ENCODE data around the gene PANK4.

Gene PANK4

DNA sequence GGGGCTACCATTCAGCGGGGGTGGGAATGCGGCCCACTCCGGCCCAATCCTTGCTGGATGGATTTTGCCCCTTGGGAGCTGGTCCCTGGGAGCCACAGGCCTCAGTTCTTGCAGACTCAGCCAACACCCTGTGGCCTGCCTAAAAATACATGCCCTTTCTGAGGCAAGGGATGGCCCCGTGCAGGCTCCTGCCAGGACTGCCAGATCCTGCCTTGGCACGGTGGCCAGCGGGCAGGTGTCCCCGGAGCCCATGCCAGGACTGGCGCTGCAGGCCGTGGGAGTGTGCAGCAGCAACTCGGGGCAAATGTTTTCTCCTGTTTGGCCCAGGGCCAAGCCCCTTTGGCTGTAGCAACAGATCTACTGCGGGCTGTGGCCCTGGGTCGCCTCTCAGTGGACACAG, 1.6 kb upstream of the PANK4 start:
- no peak for DNase-seq

DNA sequence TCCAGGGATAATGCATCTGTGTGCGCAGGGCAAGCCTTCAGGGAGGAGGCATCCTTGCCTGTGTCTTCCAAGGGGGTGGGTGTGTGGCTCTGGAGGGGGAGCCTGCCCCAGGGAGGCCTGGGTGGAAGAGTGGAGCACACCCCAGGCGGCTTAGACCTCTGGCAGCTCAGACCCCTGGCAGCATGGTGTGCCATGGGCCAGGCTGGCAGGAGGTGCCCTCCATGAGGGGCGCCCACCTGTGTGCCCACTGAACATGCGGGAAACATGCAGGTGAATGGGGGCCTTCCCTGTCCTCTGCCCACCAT, 1.1 kb upstream of the PANK4 start:
- no peak for DNase-seq

GRCh38 chr1:2526824-2527555, 594 bp upstream of the PANK4 start:
- peak; percentile 59 for DNase-seq

- no peak for DNase-seq
These were observed 850 bp downstream of the PANK4 start for GRCh38 chr1:2525572-2525919.

GRCh38 chr1:2523891-2524609, 2.3 kb downstream of the PANK4 start:
- DNase-seq, result no peak

GRCh38 chr1:2523191-2523890, 3.1 kb downstream of the PANK4 start:
- no peak for DNase-seq

DNA sequence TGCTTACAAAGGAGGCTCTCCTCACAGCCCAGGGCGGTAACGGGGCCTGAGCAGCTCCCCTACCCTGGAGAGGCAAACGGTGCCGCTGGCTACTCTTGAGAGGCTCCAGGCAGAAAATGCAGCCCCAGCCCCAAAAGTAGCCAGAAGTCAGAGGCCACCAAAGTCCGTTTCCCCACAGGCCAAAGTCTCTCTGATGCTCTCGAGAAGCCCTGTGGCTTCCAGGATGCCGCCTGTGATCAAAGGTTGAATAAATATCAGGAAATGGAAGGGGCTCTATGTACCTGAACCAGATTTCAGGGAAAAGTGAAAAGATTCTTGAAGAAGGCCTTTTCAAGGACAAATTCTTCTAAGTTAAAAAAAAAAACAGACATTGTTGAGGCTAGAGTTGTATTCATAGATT, 4.2 kb downstream of the PANK4 start:
- no peak for DNase-seq

DNA sequence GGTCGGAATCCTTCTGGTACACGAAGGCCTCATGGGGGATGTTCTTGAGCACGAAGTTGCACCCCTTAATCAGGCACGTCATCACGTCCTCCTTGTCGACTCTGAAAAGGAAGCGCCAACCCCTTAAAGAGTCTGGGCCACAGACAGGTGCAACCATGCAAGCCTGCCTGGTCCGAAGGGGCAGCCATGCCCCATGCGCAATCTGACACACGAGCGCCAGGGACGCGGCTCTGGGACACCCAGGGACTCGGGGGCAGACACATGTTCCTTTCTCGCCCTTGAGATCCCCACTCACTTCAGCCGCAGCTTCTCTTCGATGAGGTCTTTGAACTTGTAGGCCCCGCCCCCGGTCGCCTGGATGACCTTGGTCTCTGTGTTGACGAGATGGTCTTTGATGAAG, 5.6 kb downstream of the PANK4 start:
- no peak for DNase-seq

- DNase-seq, result no peak
These were observed 6.2 kb downstream of the PANK4 start for GRCh38 chr1:2520206-2520605.

GRCh38 chr1:2519729-2520128, 6.7 kb downstream of the PANK4 start:
- DNase-seq, result no peak

GRCh38 chr1:2519029-2519685, 7.2 kb downstream of the PANK4 start:
- DNase-seq, result no peak

DNA sequence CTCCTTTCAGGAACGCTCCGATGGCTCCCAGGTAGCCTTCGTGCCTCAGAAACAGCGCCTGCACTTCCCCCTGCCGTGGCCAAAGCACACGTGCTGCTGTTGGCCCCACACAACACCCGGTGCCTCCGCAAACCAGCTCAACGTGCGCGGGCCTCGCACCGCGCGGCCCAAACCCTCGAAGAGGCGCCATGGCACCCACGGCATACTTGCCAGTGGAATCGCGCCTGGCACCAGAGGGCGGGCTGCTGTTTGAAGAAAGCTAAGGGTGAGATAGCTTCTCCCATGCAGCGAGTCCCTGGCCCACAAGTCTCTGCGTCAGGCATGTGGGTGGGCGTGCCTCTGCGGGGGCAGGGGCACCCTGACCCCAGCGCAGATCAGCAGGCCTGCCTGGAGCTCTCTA, 7.9 kb downstream of the PANK4 start:
- no peak for DNase-seq

DNA sequence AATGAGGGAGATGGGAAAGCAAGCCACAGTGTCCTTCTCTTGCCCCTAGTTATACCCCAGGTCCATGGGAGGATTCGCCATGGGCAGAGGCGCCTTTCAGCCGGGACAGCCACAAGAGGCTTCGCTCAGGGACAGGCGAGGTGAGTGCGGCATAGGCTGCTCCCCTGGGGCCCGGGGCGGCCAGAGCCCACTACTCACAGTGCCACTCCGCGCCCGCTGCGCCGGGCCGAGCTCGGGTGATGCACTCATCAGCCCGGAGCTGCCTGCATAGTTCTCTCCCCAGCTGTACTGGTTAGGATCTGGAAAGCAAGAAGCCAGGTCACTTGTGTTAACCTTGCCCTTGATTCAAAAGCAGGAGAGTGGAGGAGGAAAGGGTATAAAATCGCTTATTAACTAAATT, 8.4 kb downstream of the PANK4 start:
- DNase-seq, result no peak

- DNase-seq, result no peak
These were observed 9.4 kb downstream of the PANK4 start for GRCh38 chr1:2516946-2517345.

GRCh38 chr1:2516124-2516523, 10.3 kb downstream of the PANK4 start:
- no peak for DNase-seq

- no peak for DNase-seq
These were observed 10.7 kb downstream of the PANK4 start for GRCh38 chr1:2515763-2516080.

DNA sequence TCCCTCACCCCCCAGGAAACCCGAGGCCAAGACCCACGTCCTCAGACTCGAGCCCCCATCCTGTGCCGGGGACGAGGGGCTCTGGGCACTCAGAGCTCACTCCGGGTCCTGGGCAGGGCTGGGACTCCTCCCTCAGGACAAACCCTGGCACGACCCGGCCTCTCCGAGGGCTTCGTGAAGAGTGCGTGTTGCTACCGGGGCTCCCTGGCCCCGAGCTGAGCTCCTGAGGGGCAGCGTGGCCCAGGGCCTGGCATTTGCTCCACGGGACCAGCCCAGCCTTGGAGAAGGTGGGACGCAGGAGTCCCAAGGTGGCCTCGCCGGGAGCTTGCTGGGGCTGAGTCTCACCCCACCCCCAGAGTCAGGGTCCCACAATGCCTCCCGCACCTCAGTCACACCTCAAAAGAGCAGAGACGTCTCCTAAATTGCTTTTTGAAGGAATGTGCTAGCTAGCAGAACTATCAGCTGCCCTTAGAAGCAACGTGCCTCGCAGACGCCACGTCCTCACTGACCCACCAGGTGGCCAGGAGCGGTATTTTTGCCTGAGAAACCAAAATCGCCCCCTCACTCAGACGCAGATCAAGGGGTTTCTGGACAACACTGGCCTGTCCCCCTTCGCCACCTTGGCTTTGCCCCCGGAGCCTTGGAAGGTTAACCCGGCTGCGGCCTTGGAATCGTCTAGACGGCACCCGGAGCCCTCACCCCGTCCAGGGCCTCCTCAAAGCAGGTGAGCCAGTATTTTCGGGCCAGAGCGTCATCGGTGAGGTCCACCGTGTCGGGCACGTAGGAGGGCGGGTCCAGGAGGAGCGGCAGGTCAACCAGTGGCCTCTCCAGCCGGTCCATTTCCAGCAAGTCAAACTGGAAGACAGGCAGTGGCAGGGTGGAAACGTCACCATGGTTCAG, 11.3 kb downstream of the PANK4 start:
- DNase-seq, result no peak

DNA sequence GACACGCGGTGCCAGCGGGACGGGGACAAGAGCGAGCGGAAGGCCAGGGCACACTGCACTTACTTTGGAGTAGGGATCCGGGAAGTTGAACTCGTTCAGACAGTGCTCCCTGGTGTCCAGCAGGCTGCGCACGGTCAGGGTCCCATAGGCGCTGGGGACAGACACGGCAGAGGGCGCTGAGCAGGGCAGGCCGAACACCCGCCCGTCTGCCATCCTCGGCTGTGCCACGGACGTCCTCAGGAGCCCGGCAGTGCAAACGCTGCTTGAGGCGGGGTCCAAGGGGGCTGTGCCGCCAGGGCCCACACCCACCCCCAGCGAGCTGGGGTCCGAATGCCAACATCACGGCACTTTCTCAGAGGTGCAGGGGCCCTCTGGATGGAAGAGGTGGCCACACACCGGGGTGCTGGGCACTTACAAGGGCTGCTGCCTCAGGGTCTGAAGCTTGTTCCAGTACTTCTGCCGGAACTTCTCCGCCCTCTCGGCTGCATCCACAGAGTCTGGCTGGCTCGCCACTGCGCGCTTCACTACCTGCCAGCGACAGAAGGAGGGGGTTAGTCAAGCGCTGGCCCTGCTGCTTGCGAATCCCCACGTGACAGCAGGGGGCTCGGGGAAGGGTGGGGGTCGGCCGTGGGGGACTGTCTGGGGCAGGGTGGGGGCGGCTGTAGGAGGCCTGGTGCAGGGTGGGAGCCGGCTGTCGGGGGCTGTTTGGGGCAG, 12.3 kb downstream of the PANK4 start:
- no peak for DNase-seq

GRCh38 chr1:2512862-2513421, 13.5 kb downstream of the PANK4 start:
- DNase-seq, result no peak

DNA sequence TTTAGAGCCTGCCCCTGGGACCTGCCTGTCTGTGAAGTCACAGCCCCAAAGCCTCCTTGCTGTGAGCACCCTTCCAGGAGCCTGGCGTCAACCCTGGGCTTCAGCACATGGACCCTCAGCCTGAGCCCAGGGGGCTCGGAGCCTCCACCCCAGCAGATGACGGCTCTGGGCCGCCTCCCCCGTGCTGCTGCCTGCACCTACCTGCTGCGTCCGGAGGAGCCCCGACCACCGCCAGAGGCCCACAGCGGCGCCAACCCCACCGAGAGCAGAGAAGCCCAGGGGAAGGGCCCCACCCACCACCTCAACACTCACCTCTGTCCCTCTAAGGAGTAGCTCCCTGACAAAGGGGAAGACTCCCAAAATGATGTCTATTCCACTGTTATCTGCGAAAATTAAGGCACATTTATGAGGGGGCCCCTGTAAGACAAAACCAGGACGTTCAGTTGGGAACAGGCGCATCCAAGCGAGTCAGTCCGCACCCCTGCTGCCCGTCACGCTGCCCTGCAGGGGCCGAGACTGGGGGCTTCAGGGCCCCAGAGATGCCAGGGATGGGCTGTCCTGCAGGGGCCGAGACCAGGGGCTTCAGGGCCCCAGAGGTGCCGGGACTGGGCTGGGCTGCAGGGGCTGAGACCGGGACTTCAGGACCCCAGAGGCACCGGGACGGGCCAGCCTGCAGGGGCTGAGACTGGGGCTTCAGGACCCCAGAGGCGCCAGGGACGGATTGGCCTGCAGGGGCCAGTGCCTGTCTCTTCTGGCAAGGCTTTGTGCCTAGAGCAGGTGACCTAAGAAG, 15.8 kb downstream of the PANK4 start:
- DNase-seq, result no peak

DNA sequence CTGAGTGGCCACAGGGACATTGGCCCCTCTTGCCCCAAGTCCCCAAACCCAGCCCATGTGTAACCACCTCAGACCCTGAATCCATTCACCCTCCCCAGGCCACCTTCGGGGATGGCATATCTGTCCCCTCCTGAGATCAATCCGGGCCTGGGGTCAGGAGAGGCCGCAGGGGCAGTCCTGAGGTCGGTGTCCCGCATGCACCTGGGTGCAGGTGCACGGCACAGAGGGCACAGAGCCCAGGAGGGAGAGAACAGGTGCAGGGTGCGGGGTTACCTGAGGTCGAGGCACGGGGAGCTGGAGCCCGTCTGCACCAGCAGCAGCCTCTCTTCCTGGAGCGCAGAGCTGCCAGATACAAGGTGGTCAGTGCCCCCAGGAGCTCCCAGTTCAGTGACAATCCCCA, 16.8 kb downstream of the PANK4 start:
- DNase-seq, result no peak

Data from RPMI8226 (cell line).